GM21786 (cell line): Measurements from ENCODE around the gene ALG14.
"Not testable (repeated sequence)": the region's sequence is repeated elsewhere in the genome, so short reads cannot be mapped to it uniquely, and the experiment has no call there.

Experiments
- ATAC-seq: cut with Tn5 transposase; IDR thresholded peaks from one replicate; pipeline ENCODE4 v1.9.1; 2021; ENCODE audit not compliant: unreplicated experiment

ALG14 gene

DNA sequence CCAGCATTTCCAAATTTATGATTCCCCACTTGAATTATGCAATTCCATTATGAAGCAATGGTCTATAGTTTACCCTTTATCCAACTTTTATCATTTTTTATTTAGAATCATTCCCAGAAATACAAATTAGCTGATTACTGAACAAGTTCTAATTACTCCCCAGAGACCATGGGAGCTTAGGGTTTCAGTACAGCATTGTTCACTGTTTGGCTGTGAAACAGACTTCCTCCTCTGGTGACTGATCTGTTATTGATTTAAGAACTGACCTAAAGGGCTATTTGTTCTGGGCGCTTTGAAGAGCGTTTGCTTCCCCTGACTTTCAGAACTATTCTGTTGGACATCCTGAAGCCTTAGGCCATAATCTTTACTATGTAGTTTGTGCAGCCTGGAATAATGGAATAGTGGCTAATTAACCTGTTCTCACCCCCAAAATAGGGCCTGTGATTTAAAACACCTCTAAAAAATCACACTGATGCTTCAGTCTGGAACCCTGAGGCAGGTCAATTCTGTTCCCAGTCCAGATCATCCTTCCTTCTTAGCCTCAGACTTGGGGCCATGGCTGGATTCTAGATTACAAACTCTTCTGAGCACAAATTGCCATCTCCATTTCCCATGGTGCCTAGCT lies 58.7 kb downstream of the ALG14 start:
- ATAC-seq = no peak

DNA sequence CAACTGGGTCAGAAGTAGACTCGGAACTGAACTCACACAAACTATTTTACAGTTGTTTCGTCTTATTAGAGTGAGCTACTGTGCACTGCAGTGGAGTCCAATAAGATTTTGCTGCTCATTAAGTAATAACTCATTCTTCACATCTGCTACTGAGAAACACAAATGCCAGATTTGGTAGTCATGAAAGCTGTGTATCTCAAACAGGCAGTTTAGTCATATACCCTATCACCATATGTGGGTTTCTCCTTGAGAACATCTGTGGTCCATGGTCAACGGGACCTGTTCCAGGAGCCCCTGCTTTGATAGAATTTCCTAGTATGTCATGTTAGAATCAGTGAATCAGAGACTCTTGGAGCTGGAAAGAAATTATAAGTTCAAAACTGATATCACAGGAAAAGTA lies 60.4 kb downstream of the ALG14 start:
- no peak for ATAC-seq

DNA sequence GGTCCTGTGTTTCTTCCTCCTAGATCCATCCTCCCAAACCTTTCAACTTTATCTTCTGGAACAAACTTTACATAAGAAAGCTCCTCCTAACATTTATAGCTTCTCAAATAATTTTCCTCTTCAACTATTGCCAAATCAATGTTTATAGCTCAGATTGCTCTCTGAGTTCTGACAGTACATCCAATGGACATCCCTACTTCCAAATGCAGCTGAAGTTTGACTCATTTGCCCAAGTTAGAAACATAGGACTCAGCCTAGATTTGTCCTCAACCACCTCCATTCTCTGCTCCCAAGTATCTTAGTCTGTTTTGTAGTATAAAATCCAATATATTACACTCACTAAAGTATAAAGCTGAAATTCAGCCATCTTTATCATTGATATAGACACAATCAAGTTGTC lies 62.6 kb downstream of the ALG14 start:
- ATAC-seq = no peak

DNA sequence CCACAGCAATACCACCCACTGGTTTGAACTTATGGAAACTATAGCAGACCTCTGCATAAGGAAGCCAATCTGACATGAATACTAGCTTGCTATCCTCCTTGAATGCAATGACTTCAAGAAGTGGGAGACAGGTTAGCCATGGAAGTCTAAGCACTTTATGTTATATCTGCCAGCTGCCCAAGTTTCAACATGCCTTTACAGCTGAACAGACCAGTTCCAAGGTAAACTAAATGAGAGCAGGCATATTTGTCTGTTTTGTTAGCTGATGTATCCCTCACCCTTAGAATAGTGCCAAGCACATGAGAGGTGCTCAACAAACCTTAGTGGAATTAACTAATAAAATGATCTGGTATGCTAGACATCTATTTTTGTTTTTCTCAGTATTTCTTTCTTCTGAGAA lies 65.1 kb downstream of the ALG14 start:
- no peak for ATAC-seq

DNA sequence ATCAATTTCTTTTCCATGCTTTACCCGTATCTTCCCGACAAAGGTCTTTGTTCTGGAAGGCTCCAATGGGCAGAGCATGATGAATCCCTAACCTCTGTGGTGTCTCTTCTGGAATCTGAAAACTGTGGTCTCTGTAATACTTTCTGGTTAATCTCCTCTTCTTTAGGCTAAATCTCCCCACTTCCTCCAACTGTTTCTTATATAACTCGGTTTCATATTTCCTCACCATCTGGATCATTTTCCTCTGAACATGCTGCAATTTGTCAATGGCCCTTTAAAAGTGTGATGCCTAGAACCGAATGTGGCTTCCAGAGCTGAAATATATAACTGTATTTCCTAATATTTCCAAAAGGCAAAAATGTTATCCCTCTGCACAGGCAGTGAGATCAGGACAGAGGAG lies 66.1 kb downstream of the ALG14 start:
- no peak for ATAC-seq

DNA sequence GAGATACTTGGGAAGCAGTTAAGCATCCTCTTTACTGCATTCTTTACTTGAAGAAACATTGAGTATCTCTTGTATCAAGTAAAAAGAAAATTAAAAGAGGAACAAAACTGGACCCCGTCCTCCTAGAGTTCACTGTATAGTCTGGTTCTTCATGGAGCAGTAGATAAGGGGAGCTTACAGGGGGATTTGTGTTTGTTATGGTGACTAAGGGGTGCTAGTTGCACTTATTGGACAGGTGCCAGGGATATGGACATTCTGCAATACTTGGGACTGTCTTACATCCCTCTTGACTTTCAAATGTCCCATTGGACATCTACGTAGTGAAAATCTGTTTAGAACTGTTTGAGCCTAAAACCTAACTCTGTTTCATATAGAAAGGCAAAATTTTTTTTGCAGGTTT lies 67.2 kb downstream of the ALG14 start:
- no peak for ATAC-seq

DNA sequence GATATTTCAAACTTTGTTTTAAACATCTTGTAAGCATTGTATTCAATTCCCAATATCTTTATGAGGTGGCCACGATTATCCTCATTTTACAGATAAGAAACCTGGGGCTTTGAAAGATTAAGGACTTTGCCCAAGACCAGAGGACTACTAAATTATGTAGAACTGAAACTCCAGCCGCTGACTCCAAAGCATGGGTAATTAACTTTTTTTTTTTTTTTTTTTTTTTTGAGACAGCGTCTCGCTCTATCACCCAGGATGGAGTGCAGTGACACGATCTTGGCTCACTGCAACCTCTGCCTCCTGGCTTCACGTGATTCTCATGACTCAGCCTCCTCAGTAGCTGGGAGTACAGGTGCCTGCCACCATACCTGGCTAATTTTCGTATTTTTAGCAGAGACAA lies 68.7 kb downstream of the ALG14 start:
- no peak for ATAC-seq

DNA sequence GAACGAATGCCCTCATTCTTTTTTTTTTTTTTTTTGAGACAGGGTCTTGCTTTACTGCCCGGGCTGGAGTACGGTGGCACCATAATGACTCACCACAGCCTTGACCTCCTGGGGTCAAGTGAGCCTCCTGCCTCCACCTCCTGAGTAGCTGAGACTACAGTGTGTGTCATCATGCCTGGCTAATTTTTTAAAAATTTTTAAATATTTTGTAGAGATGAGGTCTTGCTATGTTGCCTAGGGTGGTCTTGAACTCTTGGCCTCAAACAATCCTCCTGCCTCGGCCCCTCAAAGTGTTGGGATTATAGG lies 69.4 kb downstream of the ALG14 start:
- no peak for ATAC-seq

DNA sequence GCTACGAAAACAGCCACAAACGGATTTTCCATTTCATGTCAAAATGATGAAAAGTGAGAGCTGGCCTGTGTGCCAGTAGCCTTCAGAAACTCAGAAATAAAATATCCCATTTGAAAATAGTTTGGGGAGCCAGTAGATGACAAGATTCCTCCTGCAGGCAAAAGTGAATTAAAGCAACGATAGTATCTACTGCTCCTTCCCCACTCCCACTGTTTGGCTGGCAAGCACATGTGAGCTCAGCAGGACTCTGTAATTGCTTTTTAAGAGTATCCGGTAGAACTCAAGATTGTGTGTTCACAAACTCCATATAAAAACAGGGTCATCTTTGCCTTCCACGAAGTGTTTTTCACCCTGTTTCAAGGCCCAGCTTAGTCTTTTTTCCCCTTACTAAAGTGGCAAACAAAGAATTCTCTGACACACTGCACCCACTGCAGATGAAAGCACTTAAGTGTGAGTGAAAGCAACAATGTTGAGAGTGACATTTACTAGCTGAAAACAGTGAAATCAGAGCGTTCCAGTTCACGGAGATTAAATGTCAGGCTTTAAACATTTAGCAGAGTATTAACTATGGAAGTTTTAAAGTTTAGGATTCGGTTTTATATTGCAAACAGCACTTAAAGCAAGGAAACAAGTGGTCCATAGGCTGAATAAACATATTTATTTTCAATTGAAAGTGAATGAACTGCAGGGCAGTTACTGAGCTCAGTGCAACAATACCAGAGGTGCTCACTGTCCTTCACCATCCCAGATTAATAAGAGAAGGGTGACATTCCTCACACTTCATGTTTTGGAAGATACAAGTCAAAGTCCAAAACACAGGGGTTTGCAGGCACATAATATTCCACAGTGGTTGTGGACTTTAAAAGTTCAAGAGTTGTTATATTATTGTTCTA lies 70.0 kb downstream of the ALG14 start:
- no peak for ATAC-seq

DNA sequence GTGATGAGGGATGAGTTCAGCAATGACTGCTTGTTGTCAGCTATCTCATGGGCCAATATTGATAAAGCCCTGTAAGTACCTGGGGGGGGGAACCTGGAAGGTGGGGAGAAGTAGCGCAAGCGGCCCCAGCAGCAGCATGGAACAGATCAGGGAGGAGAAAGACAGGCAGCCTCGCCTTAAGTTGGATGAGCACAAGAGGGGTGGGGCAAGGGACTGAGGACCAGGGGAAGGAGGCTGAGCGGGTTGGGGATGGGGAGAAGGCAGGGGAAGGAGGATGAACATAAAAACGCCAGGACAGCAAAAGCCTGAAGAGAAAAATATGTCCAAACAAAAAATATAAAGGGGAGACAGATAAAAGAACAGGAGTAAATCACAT lies 70.6 kb downstream of the ALG14 start:
- no peak for ATAC-seq

DNA sequence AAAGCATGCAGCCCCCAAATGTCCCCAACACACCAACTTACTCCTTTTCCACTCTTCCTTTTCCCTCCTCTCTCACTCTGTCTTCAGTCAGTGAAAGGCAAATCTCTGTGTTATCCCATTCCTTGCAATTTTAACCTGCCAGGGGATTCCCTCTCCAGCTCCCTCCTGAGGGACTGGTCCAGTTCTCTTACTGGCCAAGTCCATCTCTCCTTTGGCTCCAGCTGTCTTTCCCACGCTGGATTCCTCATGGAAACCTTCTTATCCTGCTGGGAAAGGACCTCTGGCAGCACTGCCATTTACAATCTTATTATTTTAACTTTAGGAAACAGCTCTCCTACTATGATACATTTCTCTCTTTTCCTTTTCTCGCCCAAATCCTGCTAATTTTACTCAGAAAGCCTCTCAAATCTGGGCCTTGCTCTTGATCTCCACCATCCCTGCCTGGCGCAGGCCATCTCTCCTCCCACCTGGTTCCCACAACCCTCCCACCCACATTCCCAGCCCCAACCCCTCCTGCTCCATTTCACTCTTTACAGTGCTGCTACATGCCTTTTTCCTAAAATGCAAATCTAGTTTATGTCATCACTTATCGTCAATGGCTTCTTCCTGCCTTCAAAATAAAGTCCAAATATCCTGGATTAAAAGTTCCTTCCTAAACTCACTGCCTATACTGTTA lies 73.2 kb downstream of the ALG14 start:
- ATAC-seq = no peak

DNA sequence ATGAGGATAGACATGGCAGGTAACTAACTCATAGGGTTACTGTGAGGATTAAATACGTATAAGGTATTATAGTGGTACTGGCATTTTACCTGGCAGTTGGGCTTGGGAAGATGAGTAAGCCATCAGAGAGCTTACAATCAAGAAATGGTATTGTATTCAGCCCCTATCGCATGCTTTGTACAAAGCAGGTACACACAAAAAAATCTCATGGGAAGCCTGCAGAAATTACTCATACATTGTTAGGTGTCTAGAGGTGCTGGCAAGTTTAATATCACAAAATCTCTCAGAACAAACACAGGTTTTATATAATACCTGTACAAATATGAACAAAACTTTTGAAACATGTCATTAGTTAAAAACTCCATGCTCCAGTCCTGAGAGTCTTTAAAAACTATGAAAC lies 74.0 kb downstream of the ALG14 start:
- ATAC-seq = no peak

DNA sequence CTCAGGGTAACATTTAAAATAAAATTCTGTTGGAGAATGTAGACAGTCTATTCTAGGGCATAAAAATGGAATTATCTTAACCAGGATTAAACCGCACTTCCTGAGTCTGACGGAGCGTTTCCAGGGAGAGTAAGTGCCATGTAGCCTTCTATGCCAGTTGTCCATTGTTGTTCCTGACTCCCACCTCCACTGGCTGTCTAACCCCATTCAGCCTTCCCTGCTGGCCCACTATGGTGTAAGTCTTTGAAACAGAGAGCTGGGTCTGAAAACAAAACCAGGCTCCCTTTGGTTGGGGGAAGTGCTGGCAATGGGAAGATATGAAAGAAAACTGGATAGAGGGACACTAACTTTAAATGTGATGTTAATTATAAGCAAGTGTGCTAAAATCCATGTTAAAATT lies 74.6 kb downstream of the ALG14 start:
- no peak for ATAC-seq

DNA sequence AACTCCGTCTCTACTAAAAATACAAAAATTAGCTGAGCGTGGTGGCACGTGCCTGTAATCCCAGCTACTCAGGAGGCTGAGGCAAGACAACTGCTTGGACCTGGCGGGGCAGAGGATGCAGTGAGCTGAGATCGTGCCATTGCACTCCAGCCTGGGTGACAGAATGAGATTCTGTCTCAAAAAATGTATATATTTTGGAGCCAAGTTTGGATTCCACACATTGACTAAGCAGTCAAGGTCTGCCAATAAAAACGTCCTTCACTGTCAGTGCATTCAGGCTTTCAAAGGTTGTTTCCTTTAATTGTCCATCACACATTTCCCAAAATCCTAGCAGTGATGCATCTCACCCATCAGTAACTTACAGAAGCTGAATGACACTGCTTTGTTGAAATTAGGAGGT lies 77.2 kb downstream of the ALG14 start:
- not testable (repeated sequence) for ATAC-seq

DNA sequence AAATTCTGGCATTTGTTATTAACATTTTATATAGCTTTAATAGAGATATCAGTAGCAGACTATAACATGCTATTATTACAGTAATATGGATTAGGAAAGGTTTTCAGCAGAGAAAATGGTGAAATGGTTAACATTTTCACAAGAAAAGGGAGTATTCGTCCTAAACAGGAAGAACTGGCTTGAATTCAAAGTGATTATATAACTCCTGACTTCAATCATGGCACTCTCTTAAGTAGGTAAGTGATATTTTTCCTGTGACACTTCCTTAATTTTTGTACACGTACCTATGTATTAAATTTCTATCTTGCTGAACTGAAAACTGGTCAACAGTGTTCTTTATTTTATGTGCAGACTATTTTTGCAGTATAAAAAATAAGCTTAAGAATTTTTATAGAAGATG lies 77.9 kb downstream of the ALG14 start:
- ATAC-seq = no peak

DNA sequence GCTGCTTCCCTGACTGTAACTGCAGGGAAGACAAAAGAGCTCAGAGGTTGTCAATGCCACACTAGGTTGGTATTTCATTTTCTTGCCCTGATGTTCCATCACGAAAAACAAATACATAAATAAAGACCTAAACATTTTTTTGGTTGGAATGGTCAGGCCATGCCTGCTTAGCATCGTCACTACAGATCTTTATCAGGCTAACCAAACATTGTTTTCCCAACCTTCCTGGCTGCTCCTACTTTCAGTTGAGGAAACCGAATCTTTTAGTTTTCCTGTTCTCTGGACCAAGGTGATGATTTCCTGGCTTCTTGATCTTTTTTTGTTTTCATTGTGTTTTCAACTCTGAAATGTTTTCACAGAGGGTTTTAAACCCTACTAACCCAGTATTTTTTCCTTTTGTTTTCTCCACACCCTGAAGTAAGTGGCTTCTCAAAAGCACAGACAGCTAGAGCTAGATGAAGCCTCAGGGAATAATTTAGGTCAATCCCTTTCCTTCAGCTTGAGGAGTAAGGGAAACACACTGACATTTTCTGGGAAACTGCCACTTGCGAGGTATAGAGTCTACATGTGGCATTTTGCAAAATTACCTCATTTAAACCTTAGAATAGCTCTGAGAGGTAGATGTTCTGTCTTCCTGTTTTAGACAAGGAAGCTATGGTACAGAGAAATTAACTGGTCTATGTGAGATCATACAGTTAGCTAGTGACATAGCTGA lies 78.7 kb downstream of the ALG14 start:
- ATAC-seq = no peak

DNA sequence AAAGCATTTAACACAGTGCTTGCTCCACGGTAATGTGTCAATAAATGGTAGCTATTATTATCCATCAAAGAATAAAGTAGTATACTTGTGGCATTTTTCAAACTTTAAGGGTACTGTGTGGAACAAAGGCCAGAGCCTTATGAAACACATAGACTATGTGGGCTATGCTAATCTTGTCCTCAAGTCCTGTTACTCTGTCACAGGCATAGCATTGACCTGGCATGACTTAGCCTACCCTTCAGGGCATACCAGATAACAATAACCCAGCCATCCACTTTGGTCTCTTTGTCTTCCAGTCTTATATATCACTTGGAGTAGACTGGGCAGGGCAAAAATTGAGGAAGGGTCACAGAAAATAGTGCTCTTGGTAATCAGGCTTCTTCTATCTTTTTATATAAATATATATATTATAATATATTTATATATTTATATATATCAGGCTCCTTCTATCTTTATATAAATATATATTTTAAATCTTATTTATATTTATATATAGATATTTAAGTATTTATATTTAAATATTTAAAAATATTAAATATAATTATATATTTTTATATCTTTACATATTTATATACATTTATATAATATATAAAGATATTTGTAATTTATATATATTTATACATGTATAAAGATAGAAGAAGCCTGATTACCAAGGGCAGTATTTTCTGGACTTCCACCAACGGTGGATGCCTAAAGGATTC lies 79.7 kb downstream of the ALG14 start:
- ATAC-seq = no peak

DNA sequence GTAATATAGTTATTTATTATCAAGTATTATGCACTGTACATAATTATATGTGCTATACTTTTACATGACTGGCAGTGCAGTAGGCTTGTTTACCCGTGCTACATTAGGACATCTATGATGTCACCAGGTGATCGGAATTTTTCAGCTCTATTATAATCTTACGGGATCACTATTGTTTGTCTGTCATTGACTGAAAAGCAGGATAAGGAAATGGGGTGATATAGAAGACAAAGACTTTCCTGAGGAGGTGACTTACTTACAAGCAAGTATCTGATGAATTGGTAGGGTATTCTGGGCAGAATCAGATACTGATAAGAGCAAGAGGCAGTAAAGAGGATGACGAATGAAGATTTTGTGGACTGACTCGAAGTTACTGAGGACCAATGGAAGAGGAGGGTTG lies 80.6 kb downstream of the ALG14 start:
- ATAC-seq = no peak

DNA sequence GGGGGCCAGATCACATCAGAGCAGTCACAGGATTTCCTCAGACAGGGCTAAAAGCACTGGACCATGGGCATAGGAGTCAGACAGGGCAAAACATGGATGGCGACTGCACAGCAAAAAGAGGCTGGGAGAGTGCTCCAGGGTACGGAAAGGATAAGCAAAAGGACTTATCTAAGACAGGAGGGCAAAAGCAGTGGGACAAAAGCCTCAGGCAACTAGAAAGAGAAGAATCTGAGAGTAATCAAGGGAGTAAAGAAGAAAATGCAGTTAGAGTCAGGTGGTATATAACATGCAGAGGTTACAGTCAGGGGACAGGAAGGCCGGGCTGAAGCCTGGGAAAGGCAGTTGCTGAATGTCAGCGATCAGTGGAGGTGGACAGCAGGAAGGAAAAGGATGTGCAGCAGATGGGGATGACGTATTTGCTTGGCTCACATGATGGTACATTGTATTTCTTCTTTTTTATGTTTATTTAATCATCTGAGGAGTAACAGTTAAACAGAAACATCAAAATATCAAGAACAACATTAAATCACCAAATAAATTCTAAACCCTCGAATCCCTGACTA lies 82.8 kb downstream of the ALG14 start:
- ATAC-seq = no peak

DNA sequence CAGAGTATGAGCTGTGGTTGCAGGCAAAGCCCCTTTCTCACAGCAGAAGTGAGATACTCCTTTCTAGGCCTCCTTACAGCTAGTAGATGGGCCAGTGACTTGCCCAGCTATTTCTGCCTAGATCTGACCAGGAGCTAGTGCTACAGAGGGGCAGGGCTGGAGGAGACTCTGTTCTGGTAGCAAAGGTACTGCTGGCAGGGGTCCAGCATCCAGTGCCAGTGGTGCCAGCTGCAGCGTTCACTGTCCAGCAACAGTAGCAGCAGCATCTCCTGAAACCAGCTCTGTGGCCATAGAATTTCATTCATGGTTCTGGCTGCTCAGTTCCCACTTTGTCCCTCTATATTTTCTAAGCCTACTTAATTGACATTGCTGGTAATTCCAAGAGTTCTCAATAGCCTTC lies 83.4 kb downstream of the ALG14 start:
- ATAC-seq = no peak

DNA sequence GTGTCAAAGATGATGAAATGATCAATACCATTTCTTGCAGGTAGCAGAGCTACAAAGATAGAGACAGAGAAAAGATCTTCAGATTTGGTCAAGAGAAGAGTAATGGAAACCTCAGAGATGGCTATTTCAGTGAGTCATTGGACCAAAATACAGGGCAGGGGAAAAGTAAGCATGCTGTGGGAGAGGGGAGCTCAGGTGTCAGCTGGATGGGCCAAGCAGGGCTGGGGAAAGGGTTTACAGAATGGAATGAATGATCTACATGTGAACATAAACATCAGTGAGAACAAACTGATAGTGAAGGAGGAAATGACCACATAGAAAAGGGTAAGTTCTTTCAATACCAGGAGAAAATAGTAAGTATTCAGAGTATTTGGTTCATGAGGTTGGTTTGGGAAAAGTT lies 84.4 kb downstream of the ALG14 start:
- ATAC-seq = no peak
